ENCODE data around the gene EDIL3.

The EDIL3 gene

GRCh38 chr5:84397385-84397784 lies 12.7 kb upstream of the EDIL3 start:
- Histone ChIP-seq H3K9me2 (ENCODE audit: low read depth, low read length) (no peaks in the 10 kb centered on the region), H2AFZ (ENCODE audit: low read length) (no peak overlapping the region), H3K79me2 (ENCODE audit: insufficient read depth, low read length) (no peaks in the 10 kb centered on the region), H3K36me3 (ENCODE audit: insufficient read depth, low read length) (no peaks in the 10 kb centered on the region), H3K4me1 (ENCODE audit: insufficient read depth, low read length, severe bottlenecking) (no peaks in the 10 kb centered on the region), H3K27me3 (ENCODE audit: insufficient read depth, low read length) (no peaks in the 10 kb centered on the region), H3K9ac (ENCODE audit: low read length) (no peak overlapping the region), H3F3A (ENCODE audit: insufficient read depth, low read length) (no peaks in the 10 kb centered on the region), H3K4me2 (ENCODE audit: low read length) (no peak overlapping the region), H3K9me3 (ENCODE audit: low read length) (no peaks in the 10 kb centered on the region), H3K27ac (ENCODE audit: low read depth, low read length, poor library complexity, severe bottlenecking) (no peak overlapping the region), H4K20me1 (ENCODE audit: insufficient read depth, low read length) (no peaks in the 10 kb centered on the region), H3K4me3 (ENCODE audit: low read depth, low read length, poor library complexity, severe bottlenecking) (no peak overlapping the region)
- TF ChIP-seq, protein P1, sequence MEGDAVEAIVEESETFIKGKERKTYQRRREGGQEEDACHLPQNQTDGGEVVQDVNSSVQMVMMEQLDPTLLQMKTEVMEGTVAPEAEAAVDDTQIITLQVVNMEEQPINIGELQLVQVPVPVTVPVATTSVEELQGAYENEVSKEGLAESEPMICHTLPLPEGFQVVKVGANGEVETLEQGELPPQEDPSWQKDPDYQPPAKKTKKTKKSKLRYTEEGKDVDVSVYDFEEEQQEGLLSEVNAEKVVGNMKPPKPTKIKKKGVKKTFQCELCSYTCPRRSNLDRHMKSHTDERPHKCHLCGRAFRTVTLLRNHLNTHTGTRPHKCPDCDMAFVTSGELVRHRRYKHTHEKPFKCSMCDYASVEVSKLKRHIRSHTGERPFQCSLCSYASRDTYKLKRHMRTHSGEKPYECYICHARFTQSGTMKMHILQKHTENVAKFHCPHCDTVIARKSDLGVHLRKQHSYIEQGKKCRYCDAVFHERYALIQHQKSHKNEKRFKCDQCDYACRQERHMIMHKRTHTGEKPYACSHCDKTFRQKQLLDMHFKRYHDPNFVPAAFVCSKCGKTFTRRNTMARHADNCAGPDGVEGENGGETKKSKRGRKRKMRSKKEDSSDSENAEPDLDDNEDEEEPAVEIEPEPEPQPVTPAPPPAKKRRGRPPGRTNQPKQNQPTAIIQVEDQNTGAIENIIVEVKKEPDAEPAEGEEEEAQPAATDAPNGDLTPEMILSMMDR (IDR thresholded peaks at IDR 0.05; ENCODE audit: low read length), result no peak
- no peak for TF ChIP-seq EZH2 (IDR thresholded peaks at IDR 0.05; ENCODE audit: borderline replicate concordance, low read length)

GRCh38 chr5:84393969-84394368 lies 9.3 kb upstream of the EDIL3 start:
- Histone ChIP-seq H2AFZ (ENCODE audit: low read length) (no peak overlapping the region), H3K4me2 (ENCODE audit: low read length) (no peak overlapping the region), H3K27me3 (ENCODE audit: insufficient read depth, low read length) (no peaks in the 10 kb centered on the region), H3K36me3 (ENCODE audit: insufficient read depth, low read length) (no peaks in the 10 kb centered on the region), H4K20me1 (ENCODE audit: insufficient read depth, low read length) (no peaks in the 10 kb centered on the region), H3K27ac (ENCODE audit: low read depth, low read length, poor library complexity, severe bottlenecking) (no peak overlapping the region), H3K4me1 (ENCODE audit: insufficient read depth, low read length, severe bottlenecking) (no peaks in the 10 kb centered on the region), H3K4me3 (ENCODE audit: low read depth, low read length, poor library complexity, severe bottlenecking) (no peak overlapping the region), H3F3A (ENCODE audit: insufficient read depth, low read length) (no peaks in the 10 kb centered on the region), H3K79me2 (ENCODE audit: insufficient read depth, low read length) (no peaks in the 10 kb centered on the region), H3K9me3 (ENCODE audit: low read length) (no peaks in the 10 kb centered on the region), H3K9me2 (ENCODE audit: low read depth, low read length) (no peaks in the 10 kb centered on the region), H3K9ac (ENCODE audit: low read length) (no peak overlapping the region)
- no peak for TF ChIP-seq EZH2 (IDR thresholded peaks at IDR 0.05; ENCODE audit: borderline replicate concordance, low read length)
- TF ChIP-seq, protein P1 (IDR thresholded peaks at IDR 0.05; ENCODE audit: low read length), result no peak

DNA sequence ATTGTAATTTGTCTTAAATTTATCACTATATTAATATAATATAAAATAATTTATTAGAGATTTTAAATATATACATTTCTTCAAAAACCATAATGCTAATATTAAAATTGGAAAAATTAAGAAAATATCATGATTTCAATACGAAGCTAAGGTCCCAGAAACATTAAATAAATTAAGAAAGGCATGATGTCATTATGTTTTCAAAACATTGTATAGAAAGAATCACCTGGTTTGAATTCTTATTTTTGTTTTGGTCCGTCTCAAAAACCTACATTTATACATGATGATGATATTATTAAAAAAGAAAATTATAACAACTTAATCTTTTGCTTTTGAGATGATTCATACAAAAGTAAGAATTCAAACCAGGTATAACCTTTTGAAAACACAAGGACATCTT lies 8.2 kb upstream of the EDIL3 start:
- Histone ChIP-seq H3K27ac (ENCODE audit: low read depth, low read length, poor library complexity, severe bottlenecking) (no peak overlapping the region), H3K4me2 (ENCODE audit: low read length) (no peak overlapping the region)
- TF ChIP-seq, protein P1 (IDR thresholded peaks at IDR 0.05; ENCODE audit: low read length), result no peak
- no peak for TF ChIP-seq EZH2 (IDR thresholded peaks at IDR 0.05; ENCODE audit: borderline replicate concordance, low read length)

More for the DNA sequence above, 8.2 kb upstream of the EDIL3 start:
- Histone ChIP-seq H4K20me1 (ENCODE audit: insufficient read depth, low read length) (no peaks in the 10 kb centered on the region), H3K36me3 (ENCODE audit: insufficient read depth, low read length) (no peaks in the 10 kb centered on the region), H2AFZ (ENCODE audit: low read length) (no peak overlapping the region), H3K79me2 (ENCODE audit: insufficient read depth, low read length) (no peaks in the 10 kb centered on the region), H3K4me3 (ENCODE audit: low read depth, low read length, poor library complexity, severe bottlenecking) (no peak overlapping the region), H3K9me2 (ENCODE audit: low read depth, low read length) (no peaks in the 10 kb centered on the region), H3K9me3 (ENCODE audit: low read length) (no peaks in the 10 kb centered on the region), H3K4me1 (ENCODE audit: insufficient read depth, low read length, severe bottlenecking) (no peaks in the 10 kb centered on the region), H3F3A (ENCODE audit: insufficient read depth, low read length) (no peaks in the 10 kb centered on the region), H3K9ac (ENCODE audit: low read length) (no peak overlapping the region), H3K27me3 (ENCODE audit: insufficient read depth, low read length) (no peaks in the 10 kb centered on the region)

All from OCI-LY1 (cell line).